IMR-90 (cell line): ENCODE results near the gene SENP2. TPM values are rescaled to one million over a fixed set of nuclear protein-coding genes. Genes with fewer than 3 reads are reported as not detected.

Experiments
- ATAC-seq: fragments of 200-7000 bp; cut with Tn5 transposase; 2 replicates; pipeline ENCODE4 v1.9.1; 2020; ENCODE audit warnings: low read depth, mild to moderate bottlenecking, moderate library complexity
- BruUV-seq: library from RNA; stranded (reverse); fragments of 400-500 nt; replicated peaks from 2 replicates; lab custom pipeline; 2021; lab: Mats Ljungman, UMichigan
- CTCF ChIA-PET: fragments of 300-600 bp; formaldehyde crosslinking; extraction: SDS; loops from one replicate; lab custom pipeline; 2021; ENCODE audit warnings: antibody characterized with exemption; lab: Yijun Ruan, JAX
- POLR2A ChIA-PET: fragments of 300-600 bp; sonication (Branson Sonifier 250); formaldehyde crosslinking; loops from one replicate; lab custom pipeline; 2022; ENCODE audit warnings: antibody characterized with exemption; ENCODE audit not compliant: unreplicated experiment; lab: Charles Lee
- DNase-seq: peaks from one replicate; pipeline ENCODE4 v3.0.0; 2013
- H2AFZ ChIP-seq: replicated peaks from 2 replicates; pipeline ENCODE3; 2013; ENCODE audit warnings: low read length, mild to moderate bottlenecking; ENCODE audit not compliant: poor library complexity
- H2AK5ac ChIP-seq: 2 replicates; pipeline ENCODE4 v1.6.1; 2013; ENCODE audit warnings: low read depth, low read length, inconsistent platforms
- H2AK9ac ChIP-seq: replicated peaks from 2 replicates; pipeline ENCODE3; 2013; ENCODE audit warnings: mild to moderate bottlenecking, low read depth, low read length, moderate library complexity; ENCODE audit not compliant: poor library complexity
- H2BK120ac ChIP-seq: 2 replicates; pipeline ENCODE4 v1.6.1; 2013; ENCODE audit warnings: low read depth, low read length, inconsistent platforms
- H2BK15ac ChIP-seq: 3 replicates; pipeline ENCODE4 v1.6.1; 2013; ENCODE audit warnings: low read depth, low read length, inconsistent platforms
- H2BK20ac ChIP-seq: 2 replicates; pipeline ENCODE4 v1.6.1; 2013; ENCODE audit warnings: low read depth, mild to moderate bottlenecking, inconsistent platforms, low read length, moderate library complexity
- H2BK5ac ChIP-seq: 2 replicates; pipeline ENCODE4 v1.6.1; 2013; ENCODE audit warnings: mild to moderate bottlenecking, low read depth, low read length, inconsistent platforms; ENCODE audit not compliant: poor library complexity, severe bottlenecking
- H3K14ac ChIP-seq: replicated peaks from 2 replicates; pipeline ENCODE4 v1.6.1; 2013; ENCODE audit warnings: low read depth, low read length, inconsistent platforms
- H3K18ac ChIP-seq: 2 replicates; pipeline ENCODE4 v1.6.1; 2013; ENCODE audit warnings: low read depth, low read length, control low read depth
- H3K23ac ChIP-seq: 2 replicates; pipeline ENCODE4 v1.6.1; 2013; ENCODE audit warnings: low read depth, low read length, inconsistent platforms
- H3K27ac ChIP-seq: 2 replicates; pipeline ENCODE4 v1.5.1; 2013; ENCODE audit warnings: mild to moderate bottlenecking, control low read depth, low read length; ENCODE audit not compliant: insufficient read depth
- H3K27me3 ChIP-seq: 2 replicates; pipeline ENCODE4 v1.6.1; 2013; ENCODE audit warnings: low read length; ENCODE audit not compliant: control insufficient read depth, insufficient read depth
- H3K36me3 ChIP-seq: 2 replicates; pipeline ENCODE4 v1.6.1; 2013; ENCODE audit warnings: low read length, mixed read lengths; ENCODE audit not compliant: control insufficient read depth, insufficient read depth
- H3K4ac ChIP-seq: 2 replicates; pipeline ENCODE4 v1.6.1; 2013; ENCODE audit warnings: low read depth, low read length, inconsistent platforms
- H3K4me1 ChIP-seq: 2 replicates; pipeline ENCODE4 v1.6.1; 2013; ENCODE audit warnings: low read length, mixed read lengths; ENCODE audit not compliant: control insufficient read depth, insufficient read depth
- H3K4me2 ChIP-seq: 2 replicates; pipeline ENCODE4 v1.6.1; 2013; ENCODE audit warnings: low read depth, mild to moderate bottlenecking, control low read depth, low read length, moderate library complexity
- H3K4me3 ChIP-seq: 2 replicates; pipeline ENCODE4 v1.5.1; 2013; ENCODE audit warnings: low read depth, mild to moderate bottlenecking, control low read depth, low read length, moderate library complexity; ENCODE audit not compliant: insufficient read depth
- H3K56ac ChIP-seq: 2 replicates; pipeline ENCODE4 v1.6.1; 2013; ENCODE audit warnings: low read length, inconsistent platforms; ENCODE audit not compliant: insufficient read depth; ENCODE audit errors: extremely low read depth
- H3K79me1 ChIP-seq, 2 experiments: 2 replicates each; pipeline ENCODE4 v1.6.1; 2013; ENCODE audit warnings: low read length in 2 of 2, inconsistent platforms in 1 of 2, low read depth in 1 of 2
- H3K9ac ChIP-seq: 2 replicates; pipeline ENCODE4 v1.6.1; 2013; ENCODE audit warnings: low read depth, low read length, control low read depth
- H3K9me1 ChIP-seq: 2 replicates; pipeline ENCODE4 v1.6.1; 2013; ENCODE audit warnings: low read length, inconsistent platforms; ENCODE audit not compliant: insufficient read depth
- H3K9me3 ChIP-seq: 2 replicates; pipeline ENCODE4 v1.6.1; 2013; ENCODE audit warnings: low read length; ENCODE audit not compliant: control insufficient read depth, insufficient read depth
- H4K20me1 ChIP-seq: 2 replicates; pipeline ENCODE4 v1.6.1; 2013; ENCODE audit warnings: low read length, inconsistent platforms; ENCODE audit not compliant: insufficient read depth
- H4K5ac ChIP-seq: 2 replicates; pipeline ENCODE4 v1.6.1; 2013; ENCODE audit warnings: mild to moderate bottlenecking, low read depth, low read length, control low read depth
- H4K8ac ChIP-seq, 2 experiments: 2 replicates each; pipeline ENCODE4 v1.6.1; 2013; ENCODE audit warnings: low read depth in 2 of 2, low read length in 2 of 2, control low read depth in 1 of 2, inconsistent platforms in 1 of 2
- H4K91ac ChIP-seq: 2 replicates; pipeline ENCODE4 v1.6.1; 2013; ENCODE audit warnings: low read depth, low read length, inconsistent platforms; ENCODE audit not compliant: insufficient read depth
- BHLHE40 ChIP-seq: fragments of 150-350 bp; IDR thresholded peaks from 2 replicates; pipeline ENCODE4 v1.6.1; 2016; ENCODE audit warnings: mild to moderate bottlenecking, low read depth, low read length
- MAZ ChIP-seq: IDR thresholded peaks from 2 replicates; pipeline ENCODE4 v1.6.1; 2012; ENCODE audit warnings: low read depth, mild to moderate bottlenecking, low read length, improper control_type of control experiment, moderate library complexity, borderline replicate concordance
- WGBS, 2 experiments: methylation state at CpG; one replicate each; pipeline versions ENCODE4 v1.1.5 to v1.1.7; 2013; ENCODE audit warnings: missing lambda C conversion rate in 2 of 2; ENCODE audit not compliant: insufficient read length in 1 of 2; ENCODE audit errors: extremely low coverage in 2 of 2; 5-methylcytosine and 5-hydroxymethylcytosine counted together
- dilution Hi-C: fragments of 300-500 bp; cut with HindIII; formaldehyde crosslinking; loops from one replicate; pipeline ENCODE4 v1.14.3; 2018; ENCODE audit warnings: low sequenced_read_pairs; ENCODE audit not compliant: unreplicated experiment
- in situ Hi-C: fragments of 300-500 bp; cut with MboI; formaldehyde crosslinking; loops from 3 replicates; pipeline ENCODE4 v1.14.3; 2019; ENCODE audit warnings: low sequenced_read_pairs, inconsistent platforms, mixed read lengths
- intact Hi-C: fragments of 100-400 bp; cut with micrococcal nuclease; formaldehyde crosslinking; loops from 2 replicates; pipeline ENCODE4 v1.10.0; 2022
- polyA plus RNA-seq, 3 experiments: library from polyadenylated mRNA; depleted of rRNA; stranded (reverse); fragments of >200 nt; gene quantifications; 2 replicates each; pipeline ENCODE4 v1.2.3, GENCODE V29; 2012; ENCODE audit warnings: low replicate concordance in 1 of 3
- total RNA-seq: library from RNA; depleted of rRNA; stranded (reverse); fragments of >200 nt; gene quantifications from 2 replicates; pipeline ENCODE4 v1.2.3, GENCODE V29; 2012

Gene SENP2
- total and polyA plus RNA-seq, 2 of the 4 experiments (the other 2 are of a cell fraction) = 9.4 to 15.2 TPM

GRCh38 chr3:185630182-185630622 lies 44.1 kb downstream of the SENP2 start:
- 0 out of 2 replicates have a peak overlapping the region, but pooled peaks have one; percentile 14 for H4K91ac ChIP-seq
- intact Hi-C loops = no loop called here
- peak overlapping the region; percentile 77 for H3K27ac ChIP-seq
- WGBS, 2 experiments = 60% methylated on average over 2 of the region's 6 CpGs; no CpG with 5 or more reads in 1 of the 2 experiments
- H2BK15ac ChIP-seq = no peak overlapping the region
- no peak overlapping the region for H3K4ac ChIP-seq
- H3K79me1 ChIP-seq = no peaks in the 10 kb centered on the region; a peak in 1 of 4 replicates
- ATAC-seq (peak; percentile 55), DNase-seq (peak; percentile 53)
- no peak overlapping the region for H2AK9ac ChIP-seq
- no peaks in the 10 kb centered on the region for H3K9me3 ChIP-seq
- H3K27me3 ChIP-seq = no peaks in the 10 kb centered on the region
- H3K4me2 ChIP-seq = 0 out of 2 replicates have a peak overlapping the region, but pooled peaks have one; percentile 12
- dilution Hi-C loops = no loop called here
- peak overlapping the region; percentile 40; the same call in 1 of the 2 replicates for H4K5ac ChIP-seq
- no peak overlapping the region for H2BK20ac ChIP-seq
- H2BK120ac ChIP-seq = 0 out of 2 replicates have a peak overlapping the region, but pooled peaks have one; percentile 0
- TF ChIP-seq MAZ (0 out of 2 replicates have a peak, but pooled peaks have one; percentile 15), BHLHE40 (no peak)
- no peak overlapping the region for H3K56ac ChIP-seq
- H4K20me1 ChIP-seq = no peaks in the 10 kb centered on the region
- no peak overlapping the region for H3K14ac ChIP-seq
- no peak overlapping the region for H3K9ac ChIP-seq
- BruUV-seq = TSS peak; percentile 87
- H3K23ac ChIP-seq = no peak overlapping the region
- H3K9me1 ChIP-seq = no peaks in the 10 kb centered on the region
- H2AFZ ChIP-seq = no peak overlapping the region
- in situ Hi-C loops = no loop called here
- H4K8ac ChIP-seq = 0 out of 4 replicates have a peak overlapping the region, but pooled peaks of 1 of the 2 experiments have one; percentile 16
- no peak overlapping the region for H3K4me3 ChIP-seq
- H2AK5ac ChIP-seq = peak overlapping the region; percentile 16; the same call in 1 of the 2 replicates
- ChIA-PET CTCF (interaction anchor here (0.7 to 1.5 kb wide), 3 partner anchors 24 to 314 kb away, joined by 3 read pairs; no protein-coding TSS in a partner anchor), POLR2A (no interaction called here)
- H3K36me3 ChIP-seq = peaks cover 9% of the 10 kb centered on the region
- H3K4me1 ChIP-seq = peaks cover 7% of the 10 kb centered on the region
- 0 out of 2 replicates have a peak overlapping the region, but pooled peaks have one; percentile 38 for H3K18ac ChIP-seq
- no peak overlapping the region for H2BK5ac ChIP-seq
